Subcutaneous adipose tissue (tissue), 4 donors: ENCODE results near the gene KIF12. TPM values are rescaled to one million over a fixed set of nuclear protein-coding genes. Genes with fewer than 3 reads are reported as not detected.

Experiments used
- total RNA-seq, 4 donors: library from RNA; depleted of rRNA; stranded (reverse); fragments of >200 nt; gene quantifications; one replicate each; pipeline ENCODE4 v1.1.0, GENCODE V29; 2016
- TF ChIP-seq, protein P1 (sequence below): fragments of 450-650 bp; IDR thresholded peaks from one replicate; pipeline ENCODE4 v1.5.1; 2016; ENCODE audit warnings: low read depth, mild to moderate bottlenecking, control low read depth, antibody characterized with exemption, moderate library complexity

Gene KIF12
- total RNA-seq, 4 donors from 2014 or later: not detected

DNA sequence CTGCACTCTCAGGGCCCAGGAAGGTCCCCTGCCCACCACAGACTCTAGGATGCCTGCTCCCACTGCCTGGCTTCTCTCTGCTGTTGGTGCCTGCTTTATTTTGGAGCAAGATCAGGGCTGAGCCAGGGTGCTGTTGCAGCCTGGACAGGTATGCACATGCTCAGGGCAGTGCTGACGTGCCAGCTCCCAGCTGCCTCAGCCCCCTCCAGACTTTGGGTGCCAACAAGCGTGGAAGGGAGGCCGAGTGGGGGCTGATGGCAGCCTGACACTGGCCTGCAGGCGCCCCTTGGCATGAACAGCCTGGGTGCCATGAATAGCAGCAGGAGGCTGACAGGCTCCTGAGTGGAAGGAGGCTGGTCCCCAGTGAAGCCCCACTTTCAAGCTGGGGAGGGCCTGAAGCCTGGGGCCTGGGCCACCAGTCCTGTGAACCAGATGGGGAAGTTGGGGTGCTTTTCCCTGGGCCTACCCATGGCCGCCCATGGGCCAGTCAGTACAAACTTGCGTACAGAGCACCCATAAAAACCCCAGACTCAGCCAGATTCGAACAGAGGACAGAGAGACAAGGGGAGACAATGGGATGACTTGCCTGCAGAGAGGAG, 27.8 kb downstream of the KIF12 start:
- TF ChIP-seq, protein P1, sequence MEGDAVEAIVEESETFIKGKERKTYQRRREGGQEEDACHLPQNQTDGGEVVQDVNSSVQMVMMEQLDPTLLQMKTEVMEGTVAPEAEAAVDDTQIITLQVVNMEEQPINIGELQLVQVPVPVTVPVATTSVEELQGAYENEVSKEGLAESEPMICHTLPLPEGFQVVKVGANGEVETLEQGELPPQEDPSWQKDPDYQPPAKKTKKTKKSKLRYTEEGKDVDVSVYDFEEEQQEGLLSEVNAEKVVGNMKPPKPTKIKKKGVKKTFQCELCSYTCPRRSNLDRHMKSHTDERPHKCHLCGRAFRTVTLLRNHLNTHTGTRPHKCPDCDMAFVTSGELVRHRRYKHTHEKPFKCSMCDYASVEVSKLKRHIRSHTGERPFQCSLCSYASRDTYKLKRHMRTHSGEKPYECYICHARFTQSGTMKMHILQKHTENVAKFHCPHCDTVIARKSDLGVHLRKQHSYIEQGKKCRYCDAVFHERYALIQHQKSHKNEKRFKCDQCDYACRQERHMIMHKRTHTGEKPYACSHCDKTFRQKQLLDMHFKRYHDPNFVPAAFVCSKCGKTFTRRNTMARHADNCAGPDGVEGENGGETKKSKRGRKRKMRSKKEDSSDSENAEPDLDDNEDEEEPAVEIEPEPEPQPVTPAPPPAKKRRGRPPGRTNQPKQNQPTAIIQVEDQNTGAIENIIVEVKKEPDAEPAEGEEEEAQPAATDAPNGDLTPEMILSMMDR: no peak

DNA sequence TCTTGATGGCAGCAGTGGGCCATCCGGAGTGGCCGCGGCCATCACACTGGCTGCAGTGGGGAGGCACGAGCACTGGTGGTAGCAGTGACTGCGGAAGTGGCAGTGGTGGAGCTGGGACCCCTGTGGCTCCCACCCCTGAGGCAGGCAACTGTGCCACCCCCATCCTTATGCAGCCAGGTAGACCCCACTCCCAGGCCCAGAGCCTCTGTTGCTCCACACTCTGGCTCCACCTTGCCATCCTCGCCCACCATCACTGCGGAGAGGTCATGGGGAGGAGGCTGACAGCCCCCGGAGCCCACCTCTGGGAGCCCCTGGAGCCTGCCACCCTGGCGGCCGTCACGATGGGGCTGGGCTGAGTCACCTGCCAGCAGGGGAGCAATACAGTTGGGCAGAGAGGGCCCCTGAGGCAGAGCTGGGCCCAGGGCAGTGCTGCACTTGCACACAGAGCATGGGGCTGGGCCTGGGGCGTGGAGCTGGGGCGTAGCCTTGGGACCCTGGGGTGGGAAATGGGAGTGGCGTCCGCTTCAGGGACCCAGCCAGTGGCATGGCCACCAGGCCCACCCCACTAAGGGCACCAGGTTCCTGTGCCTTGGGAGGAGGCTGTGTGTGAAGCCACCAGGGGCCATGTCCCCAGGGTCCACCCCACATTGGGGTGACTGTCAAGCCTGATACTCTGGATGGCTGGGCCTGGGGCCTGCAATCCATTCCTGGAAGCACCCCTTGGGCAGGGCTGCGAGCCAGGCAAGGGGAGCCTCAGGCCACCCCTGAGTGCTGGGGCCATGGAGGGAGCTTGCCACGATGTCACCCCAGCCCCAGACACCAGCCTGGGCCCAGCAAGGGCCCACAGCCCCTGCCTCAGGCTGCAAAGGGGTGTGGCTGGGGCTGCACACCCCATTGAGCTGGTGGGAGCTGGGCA, 28.6 kb downstream of the KIF12 start:
- TF ChIP-seq, protein P1: no peak

DNA sequence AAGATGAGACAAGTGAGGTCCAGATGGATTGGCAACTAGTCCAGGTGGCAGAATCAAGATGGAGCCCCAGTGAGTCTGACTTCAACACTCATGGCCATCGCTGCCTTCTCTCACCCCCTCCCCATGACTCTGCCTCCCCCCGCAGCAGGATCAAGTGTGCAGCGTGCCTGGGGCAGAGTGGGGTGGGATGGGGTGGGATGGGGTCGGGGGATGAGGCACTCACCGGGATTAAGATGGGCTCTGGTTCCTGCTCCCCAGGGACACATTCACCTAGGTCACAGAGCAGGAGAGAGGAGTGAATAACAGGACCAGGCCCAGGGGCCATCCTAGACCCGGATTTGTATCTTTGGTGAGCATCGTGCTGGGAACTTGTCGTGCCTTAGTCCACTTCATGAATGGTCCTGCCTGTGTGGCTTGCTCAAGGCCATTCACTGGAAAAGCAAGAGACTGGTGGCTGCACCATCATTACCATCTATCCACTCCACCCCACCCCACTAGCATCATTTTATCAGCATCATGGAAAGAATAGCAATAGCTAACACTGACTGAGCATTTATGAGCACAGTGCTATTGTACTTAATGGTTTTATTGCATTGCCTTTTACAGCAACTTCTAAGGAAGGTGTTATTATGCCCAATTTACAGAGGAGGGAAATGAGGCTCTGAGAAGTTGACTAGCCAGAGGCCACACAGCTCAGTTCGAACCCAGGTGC, 29.5 kb downstream of the KIF12 start:
- TF ChIP-seq, protein P1: no peak

DNA sequence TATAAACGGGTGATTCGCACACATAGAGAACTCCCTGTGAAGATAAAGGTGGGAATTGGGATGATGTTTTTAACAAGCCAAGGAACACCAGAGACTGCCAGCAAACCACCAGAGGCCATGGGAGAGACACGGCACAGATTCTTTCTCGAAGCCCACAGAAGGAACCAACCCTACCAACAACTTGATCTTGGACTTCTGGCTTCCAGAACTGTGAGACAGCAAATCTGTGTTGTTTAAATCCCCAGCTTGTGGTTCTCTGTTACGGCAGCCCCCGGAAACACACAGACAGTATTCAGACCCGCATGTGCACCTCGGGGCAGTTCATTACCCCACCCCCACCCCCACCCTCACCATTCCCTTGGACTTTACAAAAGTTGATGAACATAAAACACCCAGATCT, 33.8 kb downstream of the KIF12 start:
- TF ChIP-seq, protein P1: no peak

DNA sequence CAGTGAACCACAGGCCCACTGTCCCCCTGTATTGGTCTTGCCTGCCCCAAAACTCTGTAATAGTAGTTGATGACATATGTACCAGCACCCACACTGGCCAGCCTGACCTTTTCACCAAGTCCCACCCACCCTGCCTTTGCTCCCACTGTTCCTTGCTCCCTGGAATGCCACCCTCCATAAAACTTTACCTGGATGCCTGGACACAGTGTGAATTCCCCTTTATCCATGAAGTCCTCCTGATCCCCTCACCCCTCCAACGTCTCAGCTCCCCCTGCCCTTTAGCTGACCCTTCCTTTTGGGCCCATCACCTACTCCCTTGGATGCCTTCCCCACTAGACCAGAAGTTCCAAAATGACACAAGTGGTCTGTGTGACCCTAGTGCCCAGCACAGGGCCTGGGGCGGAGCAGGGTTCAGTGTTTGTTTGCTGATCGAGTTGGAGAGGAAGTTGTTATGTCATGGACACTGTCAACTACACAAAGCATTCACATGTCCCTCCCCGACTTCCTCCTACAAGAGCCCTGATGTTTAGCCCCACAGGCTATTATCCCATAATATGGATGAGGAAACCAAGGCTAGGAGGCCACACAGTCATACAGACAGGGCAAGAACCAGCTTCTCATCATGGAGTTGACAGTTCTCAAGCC, 37.1 kb downstream of the KIF12 start:
- TF ChIP-seq, protein P1: no peak

DNA sequence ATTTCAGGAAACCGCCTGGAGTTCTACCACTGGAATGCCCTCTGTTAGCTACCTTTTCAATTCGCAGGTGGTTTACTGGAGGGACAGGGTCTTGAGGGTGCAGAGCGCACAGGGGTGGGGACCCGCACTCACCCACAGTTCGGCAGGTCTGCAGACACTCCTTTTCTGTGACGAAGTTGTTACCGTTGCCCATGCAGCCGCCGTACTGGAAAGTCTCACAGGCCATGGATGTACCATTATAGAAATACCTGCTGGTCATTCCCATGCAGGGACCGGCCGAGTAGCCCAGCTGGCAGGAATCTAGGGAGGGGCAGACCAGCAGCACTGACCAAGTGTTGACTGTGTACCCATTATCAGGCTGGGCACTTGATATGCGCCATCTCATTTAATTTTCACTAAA, 37.8 kb downstream of the KIF12 start:
- TF ChIP-seq, protein P1: no peak
